ENCODE results near the gene HRH1. TPM values are rescaled to one million over a fixed set of nuclear protein-coding genes. Genes with fewer than 3 reads are reported as not detected.

Gene HRH1
- total and polyA plus RNA-seq, 2 of the 13 experiments (the other 11 are each of a cell fraction or from before 2014, with no cell fraction given) = not detected

- TF ChIP-seq ZNF891 (CRISPR knock-in tag; IDR thresholded peaks at IDR 0.05) = no peak
Observed at GRCh38 chr3:11156026-11156410, 1.7 kb downstream of the HRH1 start (continued).

DNA sequence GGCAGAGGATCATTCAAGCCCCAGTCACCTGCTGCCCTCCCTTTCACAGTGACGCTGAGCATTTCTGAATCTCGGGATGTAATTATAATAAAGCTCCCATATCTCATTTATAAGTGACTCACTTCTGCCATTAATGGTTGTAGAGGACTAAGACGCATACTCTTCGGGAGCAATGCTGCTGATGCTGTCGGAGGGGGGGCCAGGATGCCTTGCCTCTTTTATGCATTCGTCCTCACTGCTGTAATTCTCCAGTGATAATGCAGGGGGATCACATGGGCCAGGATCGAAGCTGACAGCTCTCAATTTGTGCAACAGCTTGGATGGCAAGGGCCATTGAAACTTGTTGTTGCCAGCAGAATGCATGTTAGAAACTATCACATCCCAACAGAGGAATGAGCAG, 3.1 kb downstream of the HRH1 start:
- intact Hi-C loops (cut with micrococcal nuclease; ENCODE audit: unreplicated experiment) = loop anchor here (10.0 kb wide), 1 partner anchor 177 kb away; no protein-coding TSS in a partner anchor
- POLR2A ChIA-PET = no interaction called here
- TF ChIP-seq ZNF740 (CRISPR knock-in tag; IDR thresholded peaks at IDR 0.05) = no peak
- TF ChIP-seq PHF8 (CRISPR knock-in tag; IDR thresholded peaks at IDR 0.05) = no peak
- TF ChIP-seq EEA1 (CRISPR knock-in tag; IDR thresholded peaks at IDR 0.05; ENCODE audit: borderline replicate concordance) = no peak
- TF ChIP-seq REL (CRISPR knock-in tag; conservative IDR thresholded peaks at IDR 0.05) = no peak
- TF ChIP-seq, protein P1, sequence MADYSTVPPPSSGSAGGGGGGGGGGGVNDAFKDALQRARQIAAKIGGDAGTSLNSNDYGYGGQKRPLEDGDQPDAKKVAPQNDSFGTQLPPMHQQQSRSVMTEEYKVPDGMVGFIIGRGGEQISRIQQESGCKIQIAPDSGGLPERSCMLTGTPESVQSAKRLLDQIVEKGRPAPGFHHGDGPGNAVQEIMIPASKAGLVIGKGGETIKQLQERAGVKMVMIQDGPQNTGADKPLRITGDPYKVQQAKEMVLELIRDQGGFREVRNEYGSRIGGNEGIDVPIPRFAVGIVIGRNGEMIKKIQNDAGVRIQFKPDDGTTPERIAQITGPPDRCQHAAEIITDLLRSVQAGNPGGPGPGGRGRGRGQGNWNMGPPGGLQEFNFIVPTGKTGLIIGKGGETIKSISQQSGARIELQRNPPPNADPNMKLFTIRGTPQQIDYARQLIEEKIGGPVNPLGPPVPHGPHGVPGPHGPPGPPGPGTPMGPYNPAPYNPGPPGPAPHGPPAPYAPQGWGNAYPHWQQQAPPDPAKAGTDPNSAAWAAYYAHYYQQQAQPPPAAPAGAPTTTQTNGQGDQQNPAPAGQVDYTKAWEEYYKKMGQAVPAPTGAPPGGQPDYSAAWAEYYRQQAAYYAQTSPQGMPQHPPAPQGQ (CRISPR knock-in tag; IDR thresholded peaks at IDR 0.05; ENCODE audit: borderline replicate concordance) = no peak
- no peak for TF ChIP-seq CEBPG (CRISPR knock-in tag; IDR thresholded peaks at IDR 0.05)
- TF ChIP-seq ZXDC (CRISPR knock-in tag; IDR thresholded peaks at IDR 0.05) = no peak
- no peak for TF ChIP-seq ZNF337 (CRISPR knock-in tag; IDR thresholded peaks at IDR 0.05; ENCODE audit: borderline replicate concordance, low read depth)
- no peak for TF ChIP-seq IRF2 (CRISPR knock-in tag; IDR thresholded peaks at IDR 0.05)
- TF ChIP-seq, protein P2, sequence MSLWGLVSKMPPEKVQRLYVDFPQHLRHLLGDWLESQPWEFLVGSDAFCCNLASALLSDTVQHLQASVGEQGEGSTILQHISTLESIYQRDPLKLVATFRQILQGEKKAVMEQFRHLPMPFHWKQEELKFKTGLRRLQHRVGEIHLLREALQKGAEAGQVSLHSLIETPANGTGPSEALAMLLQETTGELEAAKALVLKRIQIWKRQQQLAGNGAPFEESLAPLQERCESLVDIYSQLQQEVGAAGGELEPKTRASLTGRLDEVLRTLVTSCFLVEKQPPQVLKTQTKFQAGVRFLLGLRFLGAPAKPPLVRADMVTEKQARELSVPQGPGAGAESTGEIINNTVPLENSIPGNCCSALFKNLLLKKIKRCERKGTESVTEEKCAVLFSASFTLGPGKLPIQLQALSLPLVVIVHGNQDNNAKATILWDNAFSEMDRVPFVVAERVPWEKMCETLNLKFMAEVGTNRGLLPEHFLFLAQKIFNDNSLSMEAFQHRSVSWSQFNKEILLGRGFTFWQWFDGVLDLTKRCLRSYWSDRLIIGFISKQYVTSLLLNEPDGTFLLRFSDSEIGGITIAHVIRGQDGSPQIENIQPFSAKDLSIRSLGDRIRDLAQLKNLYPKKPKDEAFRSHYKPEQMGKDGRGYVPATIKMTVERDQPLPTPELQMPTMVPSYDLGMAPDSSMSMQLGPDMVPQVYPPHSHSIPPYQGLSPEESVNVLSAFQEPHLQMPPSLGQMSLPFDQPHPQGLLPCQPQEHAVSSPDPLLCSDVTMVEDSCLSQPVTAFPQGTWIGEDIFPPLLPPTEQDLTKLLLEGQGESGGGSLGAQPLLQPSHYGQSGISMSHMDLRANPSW (CRISPR knock-in tag; IDR thresholded peaks at IDR 0.05; ENCODE audit: borderline replicate concordance) = no peak
- no peak for TF ChIP-seq ZNF691 (CRISPR knock-in tag; IDR thresholded peaks at IDR 0.05; ENCODE audit: borderline replicate concordance, low read depth)
- TF ChIP-seq, protein P3, sequence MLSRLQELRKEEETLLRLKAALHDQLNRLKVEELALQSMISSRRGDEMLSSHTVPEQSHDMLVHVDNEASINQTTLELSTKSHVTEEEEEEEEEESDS (CRISPR knock-in tag; IDR thresholded peaks at IDR 0.05; ENCODE audit: borderline replicate concordance) = no peak
- no peak for TF ChIP-seq ZNF782 (CRISPR knock-in tag; IDR thresholded peaks at IDR 0.05; ENCODE audit: borderline replicate concordance)
- TF ChIP-seq KLF11 (CRISPR knock-in tag; IDR thresholded peaks at IDR 0.05) = no peak

More for the DNA sequence above, 3.1 kb downstream of the HRH1 start:
- FAIRE-seq (no peak), DNase-seq (ENCODE audit: low spot score) (no peak), ATAC-seq (no peak)
- no peak overlapping the region for H3K27ac ChIP-seq (ENCODE audit: extremely low read length, insufficient read depth, low read length)
- CTCF ChIA-PET (ENCODE audit: low intra/inter-chr PET ratio, low total read pairs) = no interaction called here
- in situ Hi-C loops (cut with HindIII; ENCODE audit: extremely low pct_ligation_motif_present, low pct_unique_long_range_greater_than_20kb) = no loop called here
- H3K27me3 ChIP-seq (ENCODE audit: control insufficient read depth in 1 of 2, insufficient read depth in 2 of 2, low read length in 2 of 2) = peaks cover 0 to 43% of the 10 kb centered on the region in 2 experiments; a peak in 3 of 5 replicates
- no peak overlapping the region for H3K4me2 ChIP-seq (ENCODE audit: low read depth, low read length)
- no TSS peak for BruUV-seq (replicated peaks)
- no peak overlapping the region for H3K9ac ChIP-seq (ENCODE audit: insufficient read depth, low read depth, low read length)
- no peaks in the 10 kb centered on the region for H3K4me1 ChIP-seq (ENCODE audit: insufficient read depth, low read length)
- H3K4me3 ChIP-seq (replicated peaks in 1 of 3; ENCODE audit: insufficient read depth in 1 of 3, low read depth in 2 of 3, low read length in 3 of 3) = no peak overlapping the region
- no peaks in the 10 kb centered on the region; the same call in 1 of the 2 replicates for H4K20me1 ChIP-seq (ENCODE audit: insufficient read depth, low read length)
- no peaks in the 10 kb centered on the region for H3K79me2 ChIP-seq (ENCODE audit: insufficient read depth, low read length)
- H3K9me3 ChIP-seq (ENCODE audit: low read length) = no peaks in the 10 kb centered on the region
- WGBS (ENCODE audit: low lambda C conversion rate) = 12% methylated on average over 7 of the region's 7 CpGs
- no peak overlapping the region for H2AFZ ChIP-seq (ENCODE audit: low read length)
- H3K36me3 ChIP-seq (replicated peaks in 1 of 2; ENCODE audit: control insufficient read depth in 1 of 2, insufficient read depth in 2 of 2, low read length in 2 of 2) = no peaks in the 10 kb centered on the region
